Measurements from ENCODE around the gene WFDC5. TPM values are rescaled to one million over a fixed set of nuclear protein-coding genes. Genes with fewer than 3 reads are reported as not detected.

WFDC5 gene
- total and polyA plus RNA-seq, 4 donors, result not detected

DNA sequence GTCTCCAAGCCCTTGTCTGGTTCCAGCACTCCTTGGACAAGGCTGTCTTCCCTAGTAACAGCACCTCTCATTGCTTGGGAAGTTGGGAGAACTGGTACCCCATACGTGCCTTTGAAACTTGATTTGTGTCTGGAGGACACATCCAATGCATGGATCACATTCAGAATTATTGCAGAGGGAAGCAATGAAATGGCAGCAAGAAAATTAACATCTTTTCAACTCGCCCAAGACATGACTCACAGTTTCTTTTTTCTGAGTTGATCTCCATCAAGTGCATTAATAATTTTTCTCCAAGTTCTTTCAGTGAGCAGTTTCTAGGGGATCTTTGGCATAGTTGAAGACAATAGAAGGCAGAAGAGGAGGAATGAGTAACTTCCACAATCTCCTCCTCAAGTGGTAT lies 37.4 kb upstream of the WFDC5 start:
- Histone ChIP-seq H3K27me3 (ENCODE audit: control insufficient read depth in 4 of 4, insufficient read depth in 4 of 4, low read length in 3 of 4) (peaks cover 0 to 3% (median 0%) of the 10 kb centered on the region in 4 donors), H3K9me3 (ENCODE audit: control insufficient read depth in 4 of 4, low read length in 3 of 4) (peaks cover 0 to 3% (median under 1%) of the 10 kb centered on the region in 4 donors), H3K4me1 (ENCODE audit: control insufficient read depth in 4 of 4, insufficient read depth in 4 of 4, low read length in 3 of 4) (no peaks in the 10 kb centered on the region), H3K9ac (ENCODE audit: low read depth in 1 of 2, low read length in 2 of 2) (no peak overlapping the region), H3K4me3 (ENCODE audit: low read depth in 1 of 3, low read length in 3 of 3) (no peak overlapping the region), H3K27ac (ENCODE audit: low read depth in 1 of 2, low read length in 2 of 2) (no peak overlapping the region), H3K36me3 (ENCODE audit: control insufficient read depth in 4 of 4, insufficient read depth in 3 of 4, low read depth in 1 of 4, low read length in 3 of 4) (no peaks in the 10 kb centered on the region)
- TF ChIP-seq FOXA1 (IDR thresholded peaks at IDR 0.05) (no peak), RXRA (IDR thresholded peaks at IDR 0.05) (no peak), HNF4G (IDR thresholded peaks at IDR 0.05) (no peak), TAF1 (conservative IDR thresholded peaks at IDR 0.05) (no peak), NR2F2 (IDR thresholded peaks at IDR 0.05) (no peak)
- WGBS, result 63% methylated on average over 2 of the region's 2 CpGs
- no peak for DNase-seq (ENCODE audit: low spot score)

DNA sequence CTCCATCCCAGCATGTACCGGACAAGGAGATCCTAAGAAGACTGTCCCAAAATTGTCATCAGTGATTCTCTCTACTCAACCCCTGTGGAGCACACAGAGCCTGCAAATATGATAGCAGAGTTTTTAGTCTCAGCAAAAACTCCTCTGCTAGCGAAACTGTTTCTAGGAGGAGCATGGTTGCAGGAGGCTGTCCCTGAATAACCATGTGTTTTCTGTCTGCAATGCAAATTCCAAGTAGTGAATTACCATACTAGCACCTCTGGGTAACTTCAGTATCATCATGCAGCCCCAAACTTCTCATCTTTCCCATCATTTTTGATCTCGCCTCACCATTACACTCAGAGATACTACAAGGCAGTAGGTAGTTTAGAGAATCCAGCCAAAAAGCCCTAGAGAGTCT lies 34.1 kb upstream of the WFDC5 start:
- no peak for TF ChIP-seq RAD21 (IDR thresholded peaks at IDR 0.05)
- TF ChIP-seq, protein P1, sequence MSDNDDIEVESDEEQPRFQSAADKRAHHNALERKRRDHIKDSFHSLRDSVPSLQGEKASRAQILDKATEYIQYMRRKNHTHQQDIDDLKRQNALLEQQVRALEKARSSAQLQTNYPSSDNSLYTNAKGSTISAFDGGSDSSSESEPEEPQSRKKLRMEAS (IDR thresholded peaks at IDR 0.05), result no peak
- no peak for TF ChIP-seq HNF4A (conservative IDR thresholded peaks at IDR 0.05)
- TF ChIP-seq, protein P2, sequence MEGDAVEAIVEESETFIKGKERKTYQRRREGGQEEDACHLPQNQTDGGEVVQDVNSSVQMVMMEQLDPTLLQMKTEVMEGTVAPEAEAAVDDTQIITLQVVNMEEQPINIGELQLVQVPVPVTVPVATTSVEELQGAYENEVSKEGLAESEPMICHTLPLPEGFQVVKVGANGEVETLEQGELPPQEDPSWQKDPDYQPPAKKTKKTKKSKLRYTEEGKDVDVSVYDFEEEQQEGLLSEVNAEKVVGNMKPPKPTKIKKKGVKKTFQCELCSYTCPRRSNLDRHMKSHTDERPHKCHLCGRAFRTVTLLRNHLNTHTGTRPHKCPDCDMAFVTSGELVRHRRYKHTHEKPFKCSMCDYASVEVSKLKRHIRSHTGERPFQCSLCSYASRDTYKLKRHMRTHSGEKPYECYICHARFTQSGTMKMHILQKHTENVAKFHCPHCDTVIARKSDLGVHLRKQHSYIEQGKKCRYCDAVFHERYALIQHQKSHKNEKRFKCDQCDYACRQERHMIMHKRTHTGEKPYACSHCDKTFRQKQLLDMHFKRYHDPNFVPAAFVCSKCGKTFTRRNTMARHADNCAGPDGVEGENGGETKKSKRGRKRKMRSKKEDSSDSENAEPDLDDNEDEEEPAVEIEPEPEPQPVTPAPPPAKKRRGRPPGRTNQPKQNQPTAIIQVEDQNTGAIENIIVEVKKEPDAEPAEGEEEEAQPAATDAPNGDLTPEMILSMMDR (IDR thresholded peaks at IDR 0.05; ENCODE audit: low read depth, low read length, missing input control), result no peak
- TF ChIP-seq, protein P3, sequence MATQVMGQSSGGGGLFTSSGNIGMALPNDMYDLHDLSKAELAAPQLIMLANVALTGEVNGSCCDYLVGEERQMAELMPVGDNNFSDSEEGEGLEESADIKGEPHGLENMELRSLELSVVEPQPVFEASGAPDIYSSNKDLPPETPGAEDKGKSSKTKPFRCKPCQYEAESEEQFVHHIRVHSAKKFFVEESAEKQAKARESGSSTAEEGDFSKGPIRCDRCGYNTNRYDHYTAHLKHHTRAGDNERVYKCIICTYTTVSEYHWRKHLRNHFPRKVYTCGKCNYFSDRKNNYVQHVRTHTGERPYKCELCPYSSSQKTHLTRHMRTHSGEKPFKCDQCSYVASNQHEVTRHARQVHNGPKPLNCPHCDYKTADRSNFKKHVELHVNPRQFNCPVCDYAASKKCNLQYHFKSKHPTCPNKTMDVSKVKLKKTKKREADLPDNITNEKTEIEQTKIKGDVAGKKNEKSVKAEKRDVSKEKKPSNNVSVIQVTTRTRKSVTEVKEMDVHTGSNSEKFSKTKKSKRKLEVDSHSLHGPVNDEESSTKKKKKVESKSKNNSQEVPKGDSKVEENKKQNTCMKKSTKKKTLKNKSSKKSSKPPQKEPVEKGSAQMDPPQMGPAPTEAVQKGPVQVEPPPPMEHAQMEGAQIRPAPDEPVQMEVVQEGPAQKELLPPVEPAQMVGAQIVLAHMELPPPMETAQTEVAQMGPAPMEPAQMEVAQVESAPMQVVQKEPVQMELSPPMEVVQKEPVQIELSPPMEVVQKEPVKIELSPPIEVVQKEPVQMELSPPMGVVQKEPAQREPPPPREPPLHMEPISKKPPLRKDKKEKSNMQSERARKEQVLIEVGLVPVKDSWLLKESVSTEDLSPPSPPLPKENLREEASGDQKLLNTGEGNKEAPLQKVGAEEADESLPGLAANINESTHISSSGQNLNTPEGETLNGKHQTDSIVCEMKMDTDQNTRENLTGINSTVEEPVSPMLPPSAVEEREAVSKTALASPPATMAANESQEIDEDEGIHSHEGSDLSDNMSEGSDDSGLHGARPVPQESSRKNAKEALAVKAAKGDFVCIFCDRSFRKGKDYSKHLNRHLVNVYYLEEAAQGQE (IDR thresholded peaks at IDR 0.05), result no peak
- TF ChIP-seq TAF1 (conservative IDR thresholded peaks at IDR 0.05), result no peak
- TF ChIP-seq, protein P4, sequence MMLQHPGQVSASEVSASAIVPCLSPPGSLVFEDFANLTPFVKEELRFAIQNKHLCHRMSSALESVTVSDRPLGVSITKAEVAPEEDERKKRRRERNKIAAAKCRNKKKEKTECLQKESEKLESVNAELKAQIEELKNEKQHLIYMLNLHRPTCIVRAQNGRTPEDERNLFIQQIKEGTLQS (IDR thresholded peaks at IDR 0.05), result no peak
- no peak for TF ChIP-seq HNF4G (IDR thresholded peaks at IDR 0.05)
- no peak for TF ChIP-seq SP1 (IDR thresholded peaks at IDR 0.05)
- TF ChIP-seq JUND (IDR thresholded peaks at IDR 0.05), result no peak
- no peak for TF ChIP-seq YY1 (IDR thresholded peaks at IDR 0.05)
- no peak for TF ChIP-seq GABPA (IDR thresholded peaks at IDR 0.05 in 1 of 2, conservative IDR thresholded peaks at IDR 0.05 in 1 of 2)
- no peak for TF ChIP-seq NR2F2 (IDR thresholded peaks at IDR 0.05)
- TF ChIP-seq FOXA2 (IDR thresholded peaks at IDR 0.05), result no peak
- TF ChIP-seq FOXA1 (IDR thresholded peaks at IDR 0.05), result no peak
- TF ChIP-seq, protein P5, sequence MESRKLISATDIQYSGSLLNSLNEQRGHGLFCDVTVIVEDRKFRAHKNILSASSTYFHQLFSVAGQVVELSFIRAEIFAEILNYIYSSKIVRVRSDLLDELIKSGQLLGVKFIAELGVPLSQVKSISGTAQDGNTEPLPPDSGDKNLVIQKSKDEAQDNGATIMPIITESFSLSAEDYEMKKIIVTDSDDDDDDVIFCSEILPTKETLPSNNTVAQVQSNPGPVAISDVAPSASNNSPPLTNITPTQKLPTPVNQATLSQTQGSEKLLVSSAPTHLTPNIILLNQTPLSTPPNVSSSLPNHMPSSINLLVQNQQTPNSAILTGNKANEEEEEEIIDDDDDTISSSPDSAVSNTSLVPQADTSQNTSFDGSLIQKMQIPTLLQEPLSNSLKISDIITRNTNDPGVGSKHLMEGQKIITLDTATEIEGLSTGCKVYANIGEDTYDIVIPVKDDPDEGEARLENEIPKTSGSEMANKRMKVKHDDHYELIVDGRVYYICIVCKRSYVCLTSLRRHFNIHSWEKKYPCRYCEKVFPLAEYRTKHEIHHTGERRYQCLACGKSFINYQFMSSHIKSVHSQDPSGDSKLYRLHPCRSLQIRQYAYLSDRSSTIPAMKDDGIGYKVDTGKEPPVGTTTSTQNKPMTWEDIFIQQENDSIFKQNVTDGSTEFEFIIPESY (IDR thresholded peaks at IDR 0.05), result no peak
- no peak for TF ChIP-seq RXRA (IDR thresholded peaks at IDR 0.05)
- TF ChIP-seq EGR1 (IDR thresholded peaks at IDR 0.05; ENCODE audit: low read depth in 2 of 2), result no peak
- no peak for DNase-seq (ENCODE audit: low spot score)
- Histone ChIP-seq H3K9me3 (ENCODE audit: control insufficient read depth in 4 of 4, low read length in 3 of 4) (no peaks in the 10 kb centered on the region), H3K4me3 (ENCODE audit: low read depth in 1 of 3, low read length in 3 of 3) (no peak overlapping the region), H3K27ac (ENCODE audit: low read depth in 1 of 2, low read length in 2 of 2) (no peak overlapping the region), H3K9ac (ENCODE audit: low read depth in 1 of 2, low read length in 2 of 2) (no peak overlapping the region), H3K36me3 (ENCODE audit: control insufficient read depth in 4 of 4, insufficient read depth in 3 of 4, low read depth in 1 of 4, low read length in 3 of 4) (no peaks in the 10 kb centered on the region), H3K4me1 (ENCODE audit: control insufficient read depth in 4 of 4, insufficient read depth in 4 of 4, low read length in 3 of 4) (no peaks in the 10 kb centered on the region), H3K27me3 (ENCODE audit: control insufficient read depth in 4 of 4, insufficient read depth in 4 of 4, low read length in 3 of 4) (peaks cover 0 to 7% (median 0%) of the 10 kb centered on the region in 4 donors)
- 88% methylated on average over 3 of the region's 3 CpGs for WGBS
